H9 (cell line): ENCODE data around the gene DCLK2. TPM values are rescaled to one million over a fixed set of nuclear protein-coding genes. Genes with fewer than 3 reads are reported as not detected.

Experiments
- DNase-seq: peaks from one replicate; pipeline ENCODE4 v3.0.0-alpha.2; 2017
- H2AFZ ChIP-seq: one replicate; pipeline ENCODE4 v1.6.1; 2013; ENCODE audit warnings: mild to moderate bottlenecking, low read length, control low read depth, moderate library complexity
- H2AK5ac ChIP-seq: 2 replicates; pipeline ENCODE4 v1.6.1; 2013; ENCODE audit warnings: low read length, control low read depth, mixed read lengths; ENCODE audit not compliant: insufficient read length
- H2BK120ac ChIP-seq: one replicate; pipeline ENCODE4 v1.6.1; 2013; ENCODE audit warnings: low read depth, mild to moderate bottlenecking, low read length, control low read depth, inconsistent platforms; ENCODE audit not compliant: poor library complexity, severe bottlenecking
- H2BK12ac ChIP-seq: 2 replicates; pipeline ENCODE4 v1.6.1; 2013; ENCODE audit warnings: low read length, control low read depth, mixed read lengths, low read depth; ENCODE audit not compliant: insufficient read length
- H2BK15ac ChIP-seq: 2 replicates; pipeline ENCODE4 v1.6.1; 2013; ENCODE audit warnings: low read depth, low read length, control low read depth
- H2BK20ac ChIP-seq: one replicate; pipeline ENCODE4 v1.6.1; 2013; ENCODE audit warnings: low read depth, mild to moderate bottlenecking, low read length, control low read depth, inconsistent platforms; ENCODE audit not compliant: poor library complexity, severe bottlenecking
- H2BK5ac ChIP-seq: 2 replicates; pipeline ENCODE4 v1.6.1; 2013; ENCODE audit warnings: low read length, control low read depth, mixed read lengths; ENCODE audit not compliant: insufficient read length
- H3K14ac ChIP-seq: 2 replicates; pipeline ENCODE4 v1.6.1; 2013; ENCODE audit warnings: low read length, control low read depth; ENCODE audit not compliant: insufficient read depth
- H3K18ac ChIP-seq: 2 replicates; pipeline ENCODE4 v1.6.1; 2013; ENCODE audit warnings: low read depth, mild to moderate bottlenecking, mixed read lengths, low read length, control low read depth; ENCODE audit not compliant: insufficient read length
- H3K23ac ChIP-seq: 2 replicates; pipeline ENCODE4 v1.6.1; 2013; ENCODE audit warnings: low read length, control low read depth, mixed read lengths, low read depth; ENCODE audit not compliant: insufficient read length
- H3K23me2 ChIP-seq: 2 replicates; pipeline ENCODE4 v1.6.1; 2013; ENCODE audit warnings: low read depth, mild to moderate bottlenecking, mixed read lengths, low read length, control low read depth; ENCODE audit not compliant: insufficient read length, poor library complexity, severe bottlenecking
- H3K27ac ChIP-seq: 2 replicates; pipeline ENCODE4 v1.5.1; 2013; ENCODE audit warnings: low read length, control low read depth, mixed read lengths, low read depth; ENCODE audit not compliant: insufficient read length
- H3K27me3 ChIP-seq: 2 replicates; pipeline ENCODE4 v1.6.1; 2013; ENCODE audit warnings: low read length, control low read depth, inconsistent platforms; ENCODE audit not compliant: insufficient read depth
- H3K4ac ChIP-seq: 2 replicates; pipeline ENCODE4 v1.6.1; 2013; ENCODE audit warnings: low read depth, mild to moderate bottlenecking, control low read depth, inconsistent platforms, low read length, moderate library complexity
- H3K4me1 ChIP-seq: 2 replicates; pipeline ENCODE4 v1.6.1; 2013; ENCODE audit warnings: low read length, control low read depth, inconsistent platforms; ENCODE audit not compliant: insufficient read depth
- H3K4me2 ChIP-seq: 2 replicates; pipeline ENCODE4 v1.6.1; 2013; ENCODE audit warnings: low read length, control low read depth, mixed read lengths; ENCODE audit not compliant: insufficient read length, insufficient read depth
- H3K56ac ChIP-seq: 2 replicates; pipeline ENCODE4 v1.6.1; 2013; ENCODE audit warnings: low read depth, mild to moderate bottlenecking, mixed read lengths, low read length, control low read depth; ENCODE audit not compliant: insufficient read length
- H3K79me1 ChIP-seq: 2 replicates; pipeline ENCODE4 v1.6.1; 2013; ENCODE audit warnings: low read depth, mild to moderate bottlenecking, moderate library complexity, low read length, control low read depth, inconsistent platforms; ENCODE audit not compliant: insufficient read depth, poor library complexity, severe bottlenecking
- H3K79me2 ChIP-seq: 2 replicates; pipeline ENCODE4 v1.6.1; 2013; ENCODE audit warnings: low read length, control low read depth, inconsistent platforms; ENCODE audit not compliant: insufficient read depth
- H3K9ac ChIP-seq: 2 replicates; pipeline ENCODE4 v1.6.1; 2013; ENCODE audit warnings: low read length, control low read depth, mixed read lengths; ENCODE audit not compliant: insufficient read length; ENCODE audit errors: extremely low read depth
- H3K9me3 ChIP-seq: one replicate; pipeline ENCODE4 v1.6.1; 2013; ENCODE audit warnings: low read depth, low read length, inconsistent platforms; ENCODE audit not compliant: control insufficient read depth
- H3T11ph ChIP-seq: one replicate; pipeline ENCODE4 v1.6.1; 2013; ENCODE audit warnings: mild to moderate bottlenecking, low read length, control low read depth, inconsistent platforms
- H4K20me1 ChIP-seq: one replicate; pipeline ENCODE4 v1.6.1; 2013; ENCODE audit not compliant: control insufficient read depth, insufficient read length, insufficient read depth
- H4K5ac ChIP-seq: 2 replicates; pipeline ENCODE4 v1.6.1; 2013; ENCODE audit warnings: low read depth, mild to moderate bottlenecking, mixed read lengths, low read length, control low read depth; ENCODE audit not compliant: insufficient read length
- H4K8ac ChIP-seq: replicated peaks from 2 replicates; pipeline ENCODE4 v1.6.1; 2013; ENCODE audit warnings: low read length, control low read depth, mixed read lengths, low read depth; ENCODE audit not compliant: insufficient read length
- H4K91ac ChIP-seq: 2 replicates; pipeline ENCODE4 v1.6.1; 2013; ENCODE audit warnings: low read depth, mild to moderate bottlenecking, moderate library complexity, mixed read lengths, low read length, control low read depth; ENCODE audit not compliant: insufficient read length
- H3K27ac Mint-ChIP-seq, 3 experiments: 2 replicates in 2 of 3; 3 replicates in 1 of 3; pipeline ENCODE4 v1.8.0; 2020 to 2021; ENCODE audit warnings: mixed read lengths in 3 of 3, mild to moderate bottlenecking in 1 of 3, moderate library complexity in 1 of 3
- H3K27me3 Mint-ChIP-seq: 2 replicates; pipeline ENCODE4 v1.8.0; 2021; ENCODE audit warnings: low read depth, mild to moderate bottlenecking, moderate library complexity, mixed read lengths
- H3K36me3 Mint-ChIP-seq, 3 experiments: 2 replicates in 2 of 3; 3 replicates in 1 of 3; pipeline ENCODE4 v1.8.0; 2020 to 2021; ENCODE audit warnings: low read depth in 3 of 3, mixed read lengths in 3 of 3; ENCODE audit not compliant: insufficient read depth in 1 of 3
- H3K4me1 Mint-ChIP-seq, 2 experiments: 2 replicates each; pipeline ENCODE4 v1.8.0; 2020; ENCODE audit warnings: mixed read lengths in 2 of 2
- H3K4me3 Mint-ChIP-seq, 2 experiments: 2 replicates in 1 of 2; 3 replicates in 1 of 2; pipeline ENCODE4 v1.8.0; 2020 to 2021; ENCODE audit warnings: mild to moderate bottlenecking in 2 of 2, mixed read lengths in 2 of 2, moderate library complexity in 1 of 2
- H3K9me3 Mint-ChIP-seq, 2 experiments: 2 replicates in 1 of 2; 3 replicates in 1 of 2; pipeline ENCODE4 v1.8.0; 2020; ENCODE audit warnings: mild to moderate bottlenecking in 2 of 2, mixed read lengths in 2 of 2, moderate library complexity in 1 of 2
- WGBS: extraction: QIAGEN DNeasy Blood & Tissue Kit; methylation state at CpG from one replicate; pipeline ENCODE4 v1.1.7; 2013; ENCODE audit warnings: missing lambda C conversion rate, low lambda C conversion rate, mixed read lengths; ENCODE audit not compliant: insufficient read length; ENCODE audit errors: extremely low coverage; 5-methylcytosine and 5-hydroxymethylcytosine counted together
- total RNA-seq: library from RNA; stranded (reverse); gene quantifications from 2 replicates; pipeline ENCODE4 v1.2.1, GENCODE V29; 2021
- TF ChIP-seq, protein P1 (sequence below): fragments of 200-600 bp; sonication (generic); conservative IDR thresholded peaks from 3 replicates; pipeline ENCODE4 v1.8.0; 2021; ENCODE audit warnings: antibody characterized with exemption, mild to moderate bottlenecking

The DCLK2 gene
- total RNA-seq, 1 experiment from 2014 or later = 0.33 TPM

DNA sequence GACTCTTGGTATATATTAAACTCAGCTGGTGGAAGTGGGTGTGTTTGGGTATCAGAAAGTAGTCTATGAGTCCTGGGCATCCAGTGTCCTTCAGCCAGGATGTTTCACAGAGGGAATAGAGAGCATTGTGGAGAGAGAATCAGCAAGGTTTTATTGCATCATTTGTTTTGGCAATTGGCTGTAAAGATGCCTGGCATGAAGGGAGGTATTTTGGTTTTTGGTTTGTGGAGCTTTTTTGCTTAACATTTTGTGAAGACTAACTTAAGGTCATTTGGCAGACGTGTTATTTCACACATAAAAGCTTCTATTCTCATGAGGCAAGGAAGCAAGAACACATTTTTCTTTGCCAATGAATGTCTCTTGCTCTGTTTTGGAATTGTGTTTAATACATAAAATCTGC is 71.1 kb downstream of the DCLK2 start:
- Histone ChIP-seq H3K4me1 (no peaks in the 10 kb centered on the region), H2BK120ac (no peak overlapping the region), H3T11ph (no peak overlapping the region), H4K8ac (no peak overlapping the region), H3K4me2 (no peak overlapping the region), H3K79me1 (no peaks in the 10 kb centered on the region), H3K9me3 (no peaks in the 10 kb centered on the region), H4K20me1 (no peaks in the 10 kb centered on the region), H3K27ac (no peak overlapping the region), H3K18ac (no peak overlapping the region), H2BK12ac (no peak overlapping the region), H2BK20ac (no peak overlapping the region), H2AK5ac (no peak overlapping the region), H3K23ac (no peak overlapping the region), H3K79me2 (no peaks in the 10 kb centered on the region), H3K56ac (no peak overlapping the region), H3K14ac (no peak overlapping the region), H2BK15ac (no peak overlapping the region), H2AFZ (no peak overlapping the region), H3K9ac (no peak overlapping the region), H3K23me2 (no peaks in the 10 kb centered on the region), H4K91ac (no peak overlapping the region), H3K27me3 (no peaks in the 10 kb centered on the region), H4K5ac (no peak overlapping the region), H3K4ac (no peak overlapping the region), H2BK5ac (no peak overlapping the region)
- H3K27me3 Mint-ChIP-seq = no peaks in the 10 kb centered on the region
- DNase-seq = no peak
- H3K4me3 Mint-ChIP-seq = no peak overlapping the region
- TF ChIP-seq, protein P1, sequence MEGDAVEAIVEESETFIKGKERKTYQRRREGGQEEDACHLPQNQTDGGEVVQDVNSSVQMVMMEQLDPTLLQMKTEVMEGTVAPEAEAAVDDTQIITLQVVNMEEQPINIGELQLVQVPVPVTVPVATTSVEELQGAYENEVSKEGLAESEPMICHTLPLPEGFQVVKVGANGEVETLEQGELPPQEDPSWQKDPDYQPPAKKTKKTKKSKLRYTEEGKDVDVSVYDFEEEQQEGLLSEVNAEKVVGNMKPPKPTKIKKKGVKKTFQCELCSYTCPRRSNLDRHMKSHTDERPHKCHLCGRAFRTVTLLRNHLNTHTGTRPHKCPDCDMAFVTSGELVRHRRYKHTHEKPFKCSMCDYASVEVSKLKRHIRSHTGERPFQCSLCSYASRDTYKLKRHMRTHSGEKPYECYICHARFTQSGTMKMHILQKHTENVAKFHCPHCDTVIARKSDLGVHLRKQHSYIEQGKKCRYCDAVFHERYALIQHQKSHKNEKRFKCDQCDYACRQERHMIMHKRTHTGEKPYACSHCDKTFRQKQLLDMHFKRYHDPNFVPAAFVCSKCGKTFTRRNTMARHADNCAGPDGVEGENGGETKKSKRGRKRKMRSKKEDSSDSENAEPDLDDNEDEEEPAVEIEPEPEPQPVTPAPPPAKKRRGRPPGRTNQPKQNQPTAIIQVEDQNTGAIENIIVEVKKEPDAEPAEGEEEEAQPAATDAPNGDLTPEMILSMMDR = no peak
- peaks cover 0 to 3% (median 0%) of the 10 kb centered on the region in 3 experiments; a peak in 1 of 7 replicates for H3K36me3 Mint-ChIP-seq
- peaks cover 7 to 12% of the 10 kb centered on the region in 2 experiments for H3K4me1 Mint-ChIP-seq
- H3K27ac Mint-ChIP-seq = no peak overlapping the region
- peaks cover under 1 to 3% of the 10 kb centered on the region in 2 experiments; a peak in 4 of 5 replicates for H3K9me3 Mint-ChIP-seq
- no CpG with 5 or more reads among the region's 1 CpG for WGBS
